Measurements from ENCODE around the gene KCNQ4. TPM values are rescaled to one million over a fixed set of nuclear protein-coding genes. Genes with fewer than 3 reads are reported as not detected.

The KCNQ4 gene
- total RNA-seq, 2 experiments from 2014 or later = 0.38 to 0.43 TPM

DNA sequence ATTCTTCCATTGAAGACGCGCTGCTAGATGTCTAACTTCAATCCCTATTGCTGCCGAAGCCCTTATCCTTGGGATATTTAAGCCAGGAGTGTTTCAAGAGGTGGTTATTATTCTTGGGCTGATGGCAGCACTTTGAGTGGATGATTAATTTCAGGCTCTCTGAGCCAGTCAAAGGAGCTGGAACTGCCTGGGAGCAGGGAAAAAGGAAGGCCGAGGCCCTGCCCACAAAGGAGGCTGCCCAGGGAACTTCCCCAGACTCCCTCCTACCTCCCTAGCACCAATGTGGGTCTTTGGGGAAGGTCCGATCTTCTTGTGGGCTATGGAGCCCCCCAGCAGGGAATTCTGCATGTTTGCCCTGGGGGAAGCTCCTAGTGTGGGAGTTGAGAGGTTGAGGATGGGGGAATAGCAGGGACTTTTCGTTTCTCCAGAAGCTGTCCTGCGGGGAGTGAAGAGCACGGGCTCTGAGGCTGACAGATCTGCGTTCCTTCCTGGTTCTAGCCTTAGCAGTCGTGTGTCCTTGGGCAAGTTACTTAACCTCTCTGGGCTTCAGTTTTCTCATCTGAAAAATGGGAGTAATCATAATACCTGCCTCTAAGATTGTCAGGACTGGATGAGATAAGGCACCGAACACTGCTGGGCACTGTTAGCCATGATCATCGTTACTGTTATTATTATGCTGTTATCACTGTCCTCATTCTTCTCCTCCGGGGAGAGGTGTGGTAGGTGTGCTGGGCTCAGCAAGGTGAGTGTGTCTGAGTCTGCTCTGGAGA, 6.3 kb downstream of the KCNQ4 start:
- CTCF ChIA-PET = interaction anchor here (0.7 to 9.2 kb wide), 6 partner anchors 16 to 163 kb away, joined by 3 to 53 read pairs (median 3); no protein-coding TSS in a partner anchor

DNA sequence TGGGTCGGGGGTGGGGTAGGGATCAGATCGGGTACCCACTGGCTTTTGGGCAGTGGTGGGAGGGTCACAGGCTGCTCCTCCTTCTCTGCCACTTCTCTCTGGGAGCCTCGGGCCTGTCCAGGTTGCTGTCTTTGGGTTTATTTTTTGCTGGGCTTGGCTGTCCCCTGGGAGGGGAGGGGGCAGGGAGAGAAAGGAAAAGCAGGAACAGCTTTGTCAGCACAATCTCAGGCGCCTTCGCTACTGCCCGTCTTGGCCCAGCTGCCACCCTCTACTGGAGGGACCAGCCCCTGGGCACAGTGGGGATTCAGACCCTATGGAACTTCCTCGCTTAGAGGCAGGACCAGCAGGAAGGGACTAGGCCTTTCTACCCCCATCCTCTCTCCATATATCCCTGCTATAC, 8.4 kb downstream of the KCNQ4 start:
- H3K27ac Mint-ChIP-seq = no peak overlapping the region
- POLR2A ChIA-PET = no interaction called here
- DNase-seq (no peak), ATAC-seq (no peak)
- no peaks in the 10 kb centered on the region for H3K27me3 Mint-ChIP-seq
- CTCF ChIA-PET = interaction anchor here (1.0 to 9.2 kb wide), 2 partner anchors 18 to 57 kb away, joined by 4 to 53 read pairs; no protein-coding TSS in a partner anchor
- H3K9me3 Mint-ChIP-seq = no peaks in the 10 kb centered on the region
- intact Hi-C loops (cut with micrococcal nuclease) = no loop called here
- H3K36me3 Mint-ChIP-seq (ENCODE audit: low read depth) = no peaks in the 10 kb centered on the region
- H3K4me3 Mint-ChIP-seq = no peak overlapping the region
- TF ChIP-seq, protein P1, sequence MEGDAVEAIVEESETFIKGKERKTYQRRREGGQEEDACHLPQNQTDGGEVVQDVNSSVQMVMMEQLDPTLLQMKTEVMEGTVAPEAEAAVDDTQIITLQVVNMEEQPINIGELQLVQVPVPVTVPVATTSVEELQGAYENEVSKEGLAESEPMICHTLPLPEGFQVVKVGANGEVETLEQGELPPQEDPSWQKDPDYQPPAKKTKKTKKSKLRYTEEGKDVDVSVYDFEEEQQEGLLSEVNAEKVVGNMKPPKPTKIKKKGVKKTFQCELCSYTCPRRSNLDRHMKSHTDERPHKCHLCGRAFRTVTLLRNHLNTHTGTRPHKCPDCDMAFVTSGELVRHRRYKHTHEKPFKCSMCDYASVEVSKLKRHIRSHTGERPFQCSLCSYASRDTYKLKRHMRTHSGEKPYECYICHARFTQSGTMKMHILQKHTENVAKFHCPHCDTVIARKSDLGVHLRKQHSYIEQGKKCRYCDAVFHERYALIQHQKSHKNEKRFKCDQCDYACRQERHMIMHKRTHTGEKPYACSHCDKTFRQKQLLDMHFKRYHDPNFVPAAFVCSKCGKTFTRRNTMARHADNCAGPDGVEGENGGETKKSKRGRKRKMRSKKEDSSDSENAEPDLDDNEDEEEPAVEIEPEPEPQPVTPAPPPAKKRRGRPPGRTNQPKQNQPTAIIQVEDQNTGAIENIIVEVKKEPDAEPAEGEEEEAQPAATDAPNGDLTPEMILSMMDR (IDR thresholded peaks at IDR 0.05) = no peak
- H3K4me1 Mint-ChIP-seq (ENCODE audit: low read depth) = peaks cover 31% of the 10 kb centered on the region

More for the DNA sequence above, 6.3 kb downstream of the KCNQ4 start:
- peaks cover 15% of the 10 kb centered on the region for H3K4me1 Mint-ChIP-seq (ENCODE audit: low read depth)
- no peaks in the 10 kb centered on the region for H3K36me3 Mint-ChIP-seq (ENCODE audit: low read depth)
- no peak overlapping the region for H3K27ac Mint-ChIP-seq
- DNase-seq (no peak), ATAC-seq (no peak)
- no peaks in the 10 kb centered on the region for H3K9me3 Mint-ChIP-seq
- POLR2A ChIA-PET = interaction anchor here (0.7 to 0.8 kb wide), 2 partner anchors 35 to 80 kb away, joined by 3 read pairs; no protein-coding TSS in a partner anchor
- TF ChIP-seq, protein P1 (IDR thresholded peaks at IDR 0.05) = no peak
- intact Hi-C loops (cut with micrococcal nuclease) = no loop called here
- H3K4me3 Mint-ChIP-seq = no peak overlapping the region
- peaks cover 9% of the 10 kb centered on the region for H3K27me3 Mint-ChIP-seq

DNA sequence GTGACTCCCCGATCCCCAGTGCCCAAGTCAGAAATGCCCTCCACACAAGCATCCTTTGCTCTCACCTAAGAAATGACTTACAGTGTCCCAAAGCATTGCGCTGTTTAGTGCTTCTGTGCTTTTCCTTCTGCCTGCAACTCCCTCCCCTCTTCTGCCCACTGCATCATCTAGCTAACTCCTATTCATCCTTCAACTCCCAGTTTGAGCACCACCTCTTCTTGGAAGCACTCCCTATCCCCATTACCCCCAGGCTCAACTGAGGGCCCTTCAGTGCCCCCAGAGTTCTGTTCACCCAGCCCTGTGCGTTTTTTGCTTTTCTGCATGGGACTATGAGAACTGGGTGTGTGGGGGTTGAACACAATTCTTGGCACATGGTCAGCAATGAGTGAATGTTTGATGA, 10.0 kb downstream of the KCNQ4 start:
- ATAC-seq = no peak
- Mint-ChIP-seq H3K27me3 (no peaks in the 10 kb centered on the region), H3K4me3 (no peak overlapping the region), H3K9me3 (no peaks in the 10 kb centered on the region), H3K4me1 (ENCODE audit: low read depth) (peaks cover 35% of the 10 kb centered on the region), H3K27ac (no peak overlapping the region), H3K36me3 (ENCODE audit: low read depth) (no peaks in the 10 kb centered on the region)
- POLR2A ChIA-PET = no interaction called here
- no peak for DNase-seq
- TF ChIP-seq, protein P1 (IDR thresholded peaks at IDR 0.05) = no peak
- CTCF ChIA-PET = interaction anchor here (5.7 kb wide), 1 partner anchor 20 kb away, joined by 50 read pairs; no protein-coding TSS in a partner anchor
- intact Hi-C loops (cut with micrococcal nuclease) = no loop called here

DNA sequence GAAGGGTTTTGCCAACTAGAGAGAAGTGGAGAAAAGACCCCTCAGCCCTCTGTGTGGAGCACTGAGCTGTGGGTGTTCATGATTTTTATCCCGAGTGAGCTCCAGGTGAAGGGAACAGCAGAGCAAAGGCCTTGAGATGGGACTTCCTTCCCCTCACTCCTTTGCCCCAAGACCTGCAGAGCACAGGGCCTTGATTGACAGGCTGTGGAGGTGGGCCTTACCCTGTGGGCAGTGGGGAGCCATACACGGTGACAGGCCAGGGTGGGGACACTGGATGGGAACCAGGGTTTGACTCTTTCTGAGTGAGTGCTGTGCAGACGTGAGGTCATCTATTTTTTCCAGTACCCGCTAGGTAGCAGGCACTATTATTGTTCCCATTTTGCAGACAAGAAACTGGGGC, 10.5 kb downstream of the KCNQ4 start:
- no peaks in the 10 kb centered on the region for H3K36me3 Mint-ChIP-seq (ENCODE audit: low read depth)
- DNase-seq = no peak
- TF ChIP-seq, protein P1 (IDR thresholded peaks at IDR 0.05) = no peak
- ATAC-seq = no peak
- ChIA-PET CTCF (interaction anchor here (1.2 to 5.7 kb wide), 2 partner anchors 20 to 159 kb away, joined by 4 to 50 read pairs; no protein-coding TSS in a partner anchor), POLR2A (interaction anchor here (1.5 kb wide), 1 partner anchor 30 kb away, joined by 5 read pairs; no protein-coding TSS in a partner anchor)
- no peak overlapping the region for H3K27ac Mint-ChIP-seq
- H3K9me3 Mint-ChIP-seq = no peaks in the 10 kb centered on the region
- no peaks in the 10 kb centered on the region for H3K27me3 Mint-ChIP-seq
- intact Hi-C loops (cut with micrococcal nuclease) = no loop called here
- no peak overlapping the region for H3K4me3 Mint-ChIP-seq
- H3K4me1 Mint-ChIP-seq (ENCODE audit: low read depth) = peaks cover 35% of the 10 kb centered on the region

Data from activated CD8-positive, alpha-beta T cell treated with anti-CD3 and anti-CD28 coated beads for 36 hours (primary cell).